ENCODE data around the gene ULK4. TPM values are rescaled to one million over a fixed set of nuclear protein-coding genes. Genes with fewer than 3 reads are reported as not detected.

The ULK4 gene
- polyA plus RNA-seq, 1 of the 3 experiments (the other 2 are of a cell fraction): 6.2 TPM

DNA sequence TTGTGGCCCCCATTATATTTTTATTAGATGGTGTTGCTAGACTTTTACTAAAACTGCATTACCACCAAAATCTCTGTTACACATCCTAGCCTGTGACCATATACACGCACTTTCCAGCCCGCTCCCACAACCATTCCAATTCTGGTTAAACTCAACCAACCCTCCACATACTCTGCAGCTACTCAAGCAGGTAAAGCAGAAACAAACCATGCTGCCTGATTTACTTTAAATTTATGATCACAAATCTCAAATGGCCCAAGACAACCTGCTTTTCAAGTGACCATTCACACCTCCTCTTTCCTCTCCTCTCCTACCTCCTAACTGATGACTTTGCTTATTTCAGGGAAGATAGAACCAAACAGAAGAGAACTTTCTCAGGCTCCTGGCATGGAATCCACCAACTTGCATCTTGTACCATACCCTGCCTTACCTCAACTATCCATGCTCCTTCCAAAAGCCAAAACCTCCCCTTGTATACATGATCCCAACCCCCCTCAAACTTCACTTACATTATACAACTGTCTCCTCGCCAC lies 18.5 kb downstream of the ULK4 start:
- Histone ChIP-seq H3K4me2 (no peak overlapping the region), H3K9me3 (no peaks in the 10 kb centered on the region), H3K27me3 (ENCODE audit: insufficient read depth) (no peaks in the 10 kb centered on the region), H2AFZ (ENCODE audit: low read depth) (no peak overlapping the region), H3K9ac (no peak overlapping the region), H4K20me1 (ENCODE audit: insufficient read depth) (no peaks in the 10 kb centered on the region), H3F3A (replicated peaks; ENCODE audit: insufficient read depth) (no peaks in the 10 kb centered on the region), H3K79me2 (ENCODE audit: insufficient read depth) (no peaks in the 10 kb centered on the region), H3K27ac (ENCODE audit: low read depth in 2 of 2, low read length in 1 of 2) (no peak overlapping the region), H3K4me3 (ENCODE audit: low read depth in 2 of 2, low read length in 1 of 2) (no peak overlapping the region), H3K36me3 (replicated peaks in 1 of 2; ENCODE audit: control insufficient read depth in 1 of 2, insufficient read depth in 2 of 2, low read length in 1 of 2) (peaks cover 0 to 12% of the 10 kb centered on the region in 2 experiments), H3K4me1 (ENCODE audit: control insufficient read depth in 1 of 2, insufficient read depth in 2 of 2, low read depth in 1 of 2, low read length in 1 of 2) (no peaks in the 10 kb centered on the region), H3K9me2 (no peaks in the 10 kb centered on the region)
- DNase-seq: no peak
- TF ChIP-seq MEF2A (IDR thresholded peaks at IDR 0.05; ENCODE audit: borderline replicate concordance, low read depth) (no peak), FOSL2 (IDR thresholded peaks at IDR 0.05; ENCODE audit: borderline replicate concordance, low read depth) (no peak)
- CTCF ChIA-PET: no interaction called here
- 96% methylated on average over 3 of the region's 3 CpGs for WGBS (ENCODE audit: low lambda C conversion rate)
- POLR2A ChIA-PET: no interaction called here

DNA sequence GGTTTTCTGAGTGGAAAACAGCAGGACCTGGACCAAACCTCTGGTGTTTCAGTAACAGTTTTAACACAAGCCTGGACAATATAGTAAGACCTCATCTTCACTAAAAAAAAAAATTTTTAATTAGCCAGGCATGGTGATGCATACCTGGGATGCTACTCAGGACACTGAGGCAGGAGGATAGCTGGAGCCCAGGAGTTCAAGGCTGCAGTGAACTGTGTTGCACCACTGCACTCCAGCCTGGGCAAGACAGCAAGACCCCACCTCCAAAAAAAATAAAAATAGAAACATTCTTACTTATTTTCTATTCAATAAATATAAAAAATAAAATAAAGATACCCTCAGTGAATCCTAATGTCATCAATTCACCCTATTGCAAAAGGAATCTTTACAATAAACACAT lies 21.5 kb downstream of the ULK4 start:
- Histone ChIP-seq H3K27ac (ENCODE audit: low read depth in 2 of 2, low read length in 1 of 2) (no peak overlapping the region), H3K9me3 (no peaks in the 10 kb centered on the region), H4K20me1 (ENCODE audit: insufficient read depth) (no peaks in the 10 kb centered on the region), H3F3A (replicated peaks; ENCODE audit: insufficient read depth) (no peaks in the 10 kb centered on the region), H3K27me3 (ENCODE audit: insufficient read depth) (no peaks in the 10 kb centered on the region), H3K9me2 (no peaks in the 10 kb centered on the region), H3K79me2 (ENCODE audit: insufficient read depth) (no peaks in the 10 kb centered on the region), H3K36me3 (replicated peaks in 1 of 2; ENCODE audit: control insufficient read depth in 1 of 2, insufficient read depth in 2 of 2, low read length in 1 of 2) (no peaks in the 10 kb centered on the region), H2AFZ (ENCODE audit: low read depth) (no peak overlapping the region), H3K4me2 (no peak overlapping the region), H3K4me1 (ENCODE audit: control insufficient read depth in 1 of 2, insufficient read depth in 2 of 2, low read depth in 1 of 2, low read length in 1 of 2) (no peaks in the 10 kb centered on the region), H3K9ac (no peak overlapping the region), H3K4me3 (ENCODE audit: low read depth in 2 of 2, low read length in 1 of 2) (no peak overlapping the region)
- no peak for TF ChIP-seq GATA2 (CRISPR knock-in tag; IDR thresholded peaks at IDR 0.05)
- no peak for DNase-seq
- POLR2A ChIA-PET: no interaction called here
- CTCF ChIA-PET: interaction anchor here (1.8 kb wide), 1 partner anchor 159 kb away, joined by 4 read pairs; no protein-coding TSS in a partner anchor

DNA sequence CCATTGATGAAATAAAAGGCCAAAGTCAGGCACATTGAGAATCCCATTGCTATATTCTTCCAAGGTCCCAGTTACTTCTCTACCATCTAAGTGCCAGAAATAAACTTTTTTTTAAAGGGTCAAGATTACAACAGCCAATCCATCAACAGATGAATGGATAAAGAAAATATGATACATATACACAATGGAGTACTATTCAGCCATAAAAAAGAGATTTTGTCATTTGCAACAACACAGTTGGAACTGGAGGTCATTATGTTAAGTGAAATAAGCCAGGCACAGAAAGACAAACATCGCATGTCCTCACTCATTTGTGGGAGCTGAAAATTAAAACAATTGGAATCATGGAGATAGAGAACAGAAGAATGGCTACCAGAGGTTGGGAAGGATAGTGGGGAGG lies 25.5 kb downstream of the ULK4 start:
- ChIA-PET CTCF (interaction anchor here (1.4 kb wide), 1 partner anchor 163 kb away, joined by 5 read pairs; no protein-coding TSS in a partner anchor), POLR2A (no interaction called here)
- Histone ChIP-seq H3K36me3 (replicated peaks in 1 of 2; ENCODE audit: control insufficient read depth in 1 of 2, insufficient read depth in 2 of 2, low read length in 1 of 2) (peaks cover 0 to 3% of the 10 kb centered on the region in 2 experiments), H3K9me3 (no peaks in the 10 kb centered on the region), H3K4me2 (no peak overlapping the region), H3K27me3 (ENCODE audit: insufficient read depth) (no peaks in the 10 kb centered on the region), H3K4me3 (ENCODE audit: low read depth in 2 of 2, low read length in 1 of 2) (no peak overlapping the region), H3K4me1 (ENCODE audit: control insufficient read depth in 1 of 2, insufficient read depth in 2 of 2, low read depth in 1 of 2, low read length in 1 of 2) (no peaks in the 10 kb centered on the region), H3F3A (replicated peaks; ENCODE audit: insufficient read depth) (no peaks in the 10 kb centered on the region), H3K9me2 (no peaks in the 10 kb centered on the region), H3K27ac (ENCODE audit: low read depth in 2 of 2, low read length in 1 of 2) (no peak overlapping the region), H4K20me1 (ENCODE audit: insufficient read depth) (no peaks in the 10 kb centered on the region), H3K9ac (no peak overlapping the region), H2AFZ (ENCODE audit: low read depth) (no peak overlapping the region), H3K79me2 (ENCODE audit: insufficient read depth) (no peaks in the 10 kb centered on the region)
- no peak for DNase-seq
- TF ChIP-seq TEAD4 (IDR thresholded peaks at IDR 0.05; ENCODE audit: borderline replicate concordance, insufficient read depth) (no peak), RXRA (IDR thresholded peaks at IDR 0.05; ENCODE audit: borderline replicate concordance, low read depth) (no peak), POLR2AphosphoS5 (IDR thresholded peaks at IDR 0.05; ENCODE audit: low read depth, low read length) (no peak), CHD2 (IDR thresholded peaks at IDR 0.05; ENCODE audit: low read length, partially characterized antibody) (no peak), NRF1 (IDR thresholded peaks at IDR 0.05; ENCODE audit: low read depth, low read length) (no peak), FOSL2 (IDR thresholded peaks at IDR 0.05; ENCODE audit: borderline replicate concordance, low read depth) (no peak)
- TF ChIP-seq, protein P1, sequence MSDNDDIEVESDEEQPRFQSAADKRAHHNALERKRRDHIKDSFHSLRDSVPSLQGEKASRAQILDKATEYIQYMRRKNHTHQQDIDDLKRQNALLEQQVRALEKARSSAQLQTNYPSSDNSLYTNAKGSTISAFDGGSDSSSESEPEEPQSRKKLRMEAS (IDR thresholded peaks at IDR 0.05; ENCODE audit: low read depth): no peak
- 94% methylated on average over 1 of the region's 1 CpG for WGBS (ENCODE audit: low lambda C conversion rate)
